Measurements from ENCODE around the gene ORAI3.
"Not testable (repeated sequence)": the region's sequence is repeated elsewhere in the genome, so short reads cannot be mapped to it uniquely, and the experiment has no call there.

Gene ORAI3

GRCh38 chr16:30934827-30935557 lies 13.9 kb upstream of the ORAI3 start:
- peak; percentile 64 for TF ChIP-seq CTCF (conservative IDR thresholded peaks at IDR 0.05; ENCODE audit: control insufficient read depth, insufficient read depth, low read depth, low read length)
- H3K4me3 ChIP-seq (ENCODE audit: control insufficient read depth, low read depth, low read length): no peak overlapping the region
- peak; percentile 64 for DNase-seq (ENCODE audit: low read depth)

GRCh38 chr16:30937692-30938091 lies 11.2 kb upstream of the ORAI3 start:
- no peak for DNase-seq (ENCODE audit: low read depth)
- no peak overlapping the region for H3K4me3 ChIP-seq (ENCODE audit: control insufficient read depth, low read depth, low read length)
- TF ChIP-seq CTCF (conservative IDR thresholded peaks at IDR 0.05; ENCODE audit: control insufficient read depth, insufficient read depth, low read depth, low read length): no peak

GRCh38 chr16:30939571-30939970 lies 9.3 kb upstream of the ORAI3 start:
- DNase-seq (ENCODE audit: low read depth); H3K4me3 ChIP-seq (ENCODE audit: control insufficient read depth, low read depth, low read length): not testable (repeated sequence)

GRCh38 chr16:30941600-30942425 lies 7.1 kb upstream of the ORAI3 start:
- TF ChIP-seq CTCF (conservative IDR thresholded peaks at IDR 0.05; ENCODE audit: control insufficient read depth, insufficient read depth, low read depth, low read length): peak; percentile 74
- peak; percentile 62 for DNase-seq (ENCODE audit: low read depth)
- H3K4me3 ChIP-seq (ENCODE audit: control insufficient read depth, low read depth, low read length): no peak overlapping the region

GRCh38 chr16:30942426-30942806 lies 6.5 kb upstream of the ORAI3 start:
- no peak for TF ChIP-seq CTCF (conservative IDR thresholded peaks at IDR 0.05; ENCODE audit: control insufficient read depth, insufficient read depth, low read depth, low read length)
- no peak for DNase-seq (ENCODE audit: low read depth)
- H3K4me3 ChIP-seq (ENCODE audit: control insufficient read depth, low read depth, low read length): no peak overlapping the region

- no peak for DNase-seq (ENCODE audit: low read depth)
- no peak overlapping the region for H3K4me3 ChIP-seq (ENCODE audit: control insufficient read depth, low read depth, low read length)
- no peak for TF ChIP-seq CTCF (conservative IDR thresholded peaks at IDR 0.05; ENCODE audit: control insufficient read depth, insufficient read depth, low read depth, low read length)
These were observed 4.5 kb upstream of the ORAI3 start for GRCh38 chr16:30944352-30944751.

All from fibroblast of mammary gland (primary cell).